ENCODE results near the gene SPRED1. TPM values are rescaled to one million over a fixed set of nuclear protein-coding genes. Genes with fewer than 3 reads are reported as not detected.

Gene SPRED1
- total RNA-seq, 4 donors from 2014 or later = 8.6 to 26.5 (median 10.3) TPM

DNA sequence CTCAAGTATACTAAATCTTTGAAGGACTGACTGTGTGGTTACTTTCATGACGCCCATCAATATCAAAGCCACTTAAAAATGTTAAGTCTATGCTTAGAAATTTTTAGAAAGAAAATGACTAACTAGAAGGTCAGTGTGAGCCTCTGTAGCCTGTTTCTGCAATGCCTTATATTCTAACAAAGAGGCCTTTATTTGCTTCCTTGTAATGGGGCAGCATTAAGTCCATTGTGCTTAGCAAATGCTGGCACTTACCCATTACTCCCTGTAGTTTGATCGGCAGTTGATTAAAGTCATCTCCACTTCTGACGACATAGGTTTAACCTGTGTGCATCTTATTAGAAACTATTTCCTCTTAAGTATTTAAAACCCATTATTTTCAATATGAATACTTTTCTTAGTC lies 109.7 kb downstream of the SPRED1 start:
- H3K36me3 ChIP-seq = no peaks in the 10 kb centered on the region
- no peak overlapping the region for H3K27ac ChIP-seq
- no peak overlapping the region for H3K4me3 ChIP-seq
- no peak for DNase-seq
- no peaks in the 10 kb centered on the region for H3K9me3 ChIP-seq
- intact Hi-C loops (cut with DNase I; ENCODE audit: low total_unique reads) (no loop called here), in situ Hi-C loops (cut with MboI; ENCODE audit: low pct_ligation_motif_present in 1 of 4, low pct_unique_long_range_greater_than_20kb in 1 of 4, low sequenced_read_pairs in 3 of 4) (loop anchor here in 1 of 4 donors (25.0 kb wide), 1 partner anchor 350 kb away; no protein-coding TSS in a partner anchor)
- peaks cover 4% of the 10 kb centered on the region for H3K27me3 ChIP-seq
- H3K4me1 ChIP-seq = no peaks in the 10 kb centered on the region
- WGBS, 2 donors (ENCODE audit: low coverage in 1 of 2) = 71 to 85% methylated on average over 3 of the region's 3 CpGs
- TF ChIP-seq POLR2AphosphoS5 (IDR thresholded peaks at IDR 0.05) = no peak
- TF ChIP-seq POLR2A (IDR thresholded peaks at IDR 0.05) = no peak
- TF ChIP-seq EP300 (IDR thresholded peaks at IDR 0.05; ENCODE audit: low read depth) = no peak
- TF ChIP-seq, protein P1, sequence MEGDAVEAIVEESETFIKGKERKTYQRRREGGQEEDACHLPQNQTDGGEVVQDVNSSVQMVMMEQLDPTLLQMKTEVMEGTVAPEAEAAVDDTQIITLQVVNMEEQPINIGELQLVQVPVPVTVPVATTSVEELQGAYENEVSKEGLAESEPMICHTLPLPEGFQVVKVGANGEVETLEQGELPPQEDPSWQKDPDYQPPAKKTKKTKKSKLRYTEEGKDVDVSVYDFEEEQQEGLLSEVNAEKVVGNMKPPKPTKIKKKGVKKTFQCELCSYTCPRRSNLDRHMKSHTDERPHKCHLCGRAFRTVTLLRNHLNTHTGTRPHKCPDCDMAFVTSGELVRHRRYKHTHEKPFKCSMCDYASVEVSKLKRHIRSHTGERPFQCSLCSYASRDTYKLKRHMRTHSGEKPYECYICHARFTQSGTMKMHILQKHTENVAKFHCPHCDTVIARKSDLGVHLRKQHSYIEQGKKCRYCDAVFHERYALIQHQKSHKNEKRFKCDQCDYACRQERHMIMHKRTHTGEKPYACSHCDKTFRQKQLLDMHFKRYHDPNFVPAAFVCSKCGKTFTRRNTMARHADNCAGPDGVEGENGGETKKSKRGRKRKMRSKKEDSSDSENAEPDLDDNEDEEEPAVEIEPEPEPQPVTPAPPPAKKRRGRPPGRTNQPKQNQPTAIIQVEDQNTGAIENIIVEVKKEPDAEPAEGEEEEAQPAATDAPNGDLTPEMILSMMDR (IDR thresholded peaks at IDR 0.05) = no peak

DNA sequence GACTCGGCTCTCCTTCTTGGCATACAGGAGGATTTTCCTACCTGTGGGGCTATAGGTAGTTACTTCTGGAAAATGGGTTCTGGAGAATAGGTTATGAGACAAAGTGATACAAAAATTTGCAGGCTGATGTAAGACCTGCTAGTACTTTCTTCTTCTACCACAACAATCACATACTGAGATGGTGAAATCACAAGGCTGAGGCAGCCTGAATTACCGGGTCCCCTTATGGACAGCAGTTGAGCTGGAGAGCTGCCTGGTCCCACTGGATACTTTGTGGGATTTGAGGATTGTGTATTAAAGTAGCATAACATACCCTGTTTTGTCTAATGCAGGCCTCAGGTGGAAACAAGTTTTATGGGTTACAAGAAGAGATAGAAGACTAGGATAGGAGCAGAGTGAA lies 114.8 kb downstream of the SPRED1 start:
- no peaks in the 10 kb centered on the region for H3K9me3 ChIP-seq
- no peak overlapping the region for H3K27ac ChIP-seq
- DNase-seq = no peak
- in situ Hi-C loops (cut with MboI; ENCODE audit: low pct_ligation_motif_present in 1 of 4, low pct_unique_long_range_greater_than_20kb in 1 of 4, low sequenced_read_pairs in 3 of 4) = loop anchor here in 1 of 4 donors (25.0 kb wide), 1 partner anchor 355 kb away; no protein-coding TSS in a partner anchor
- intact Hi-C loops (cut with DNase I; ENCODE audit: low total_unique reads) = no loop called here
- peaks cover 4% of the 10 kb centered on the region for H3K27me3 ChIP-seq
- 58 to 80% methylated on average over 2 of the region's 2 CpGs for WGBS, 2 donors (ENCODE audit: low coverage in 1 of 2)
- TF ChIP-seq POLR2AphosphoS5 (IDR thresholded peaks at IDR 0.05) = no peak
- no peak for TF ChIP-seq EP300 (IDR thresholded peaks at IDR 0.05; ENCODE audit: low read depth)
- no peak for TF ChIP-seq POLR2A (IDR thresholded peaks at IDR 0.05)
- TF ChIP-seq, protein P1 (IDR thresholded peaks at IDR 0.05) = no peak
- no peak overlapping the region for H3K4me3 ChIP-seq
- H3K4me1 ChIP-seq = no peaks in the 10 kb centered on the region
- no peaks in the 10 kb centered on the region for H3K36me3 ChIP-seq

DNA sequence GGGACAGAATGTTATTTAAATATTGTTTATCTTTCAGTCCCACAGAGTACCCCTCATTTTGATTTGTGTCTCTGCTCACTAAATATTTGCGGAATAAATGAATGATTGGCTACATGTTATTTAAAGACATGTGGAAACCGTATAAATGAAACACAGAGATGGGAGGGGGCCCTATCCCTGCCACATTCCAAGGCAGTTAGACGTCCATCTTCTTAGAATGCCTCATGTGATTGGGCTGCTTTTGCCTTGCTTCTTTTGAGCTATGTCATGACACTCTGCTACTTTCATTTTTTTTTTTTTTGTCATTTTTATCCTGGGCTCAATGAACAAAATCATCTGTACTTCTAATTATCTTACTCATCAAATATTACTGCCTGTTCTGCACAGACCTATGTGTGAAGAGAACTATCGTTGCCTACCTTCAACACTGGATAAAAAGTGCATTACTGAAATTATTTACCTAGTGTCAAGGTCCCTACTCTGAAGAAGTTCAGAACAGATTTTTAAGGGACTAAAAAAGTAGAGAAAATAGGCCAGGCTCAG lies 117.4 kb downstream of the SPRED1 start:
- intact Hi-C loops (cut with DNase I; ENCODE audit: low total_unique reads) = no loop called here
- 68 to 72% methylated on average over 4 of the region's 4 CpGs for WGBS, 2 donors (ENCODE audit: low coverage in 1 of 2)
- H3K27ac ChIP-seq = no peak overlapping the region

DNA sequence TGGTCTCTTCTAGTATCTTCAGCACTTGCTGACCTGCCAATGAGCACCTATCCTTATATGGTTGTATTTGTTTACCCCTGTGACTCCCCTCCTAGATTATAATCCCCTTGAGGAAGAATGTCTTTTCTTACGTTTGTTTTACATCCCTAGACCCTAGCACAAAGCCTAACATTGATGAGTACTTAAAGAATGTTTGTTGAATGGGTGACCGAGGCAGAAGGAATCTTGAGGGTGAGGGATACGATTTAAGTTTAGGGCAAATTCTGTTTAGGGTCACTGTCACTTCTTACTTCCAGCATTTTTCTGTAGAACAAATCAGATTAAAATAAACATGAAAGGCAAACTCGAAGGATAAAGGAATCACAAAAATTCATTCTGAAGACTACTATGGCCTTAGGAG lies 120.4 kb downstream of the SPRED1 start:
- intact Hi-C loops (cut with DNase I; ENCODE audit: low total_unique reads) = no loop called here
- Histone ChIP-seq H3K36me3 (no peaks in the 10 kb centered on the region), H3K9me3 (no peaks in the 10 kb centered on the region), H3K27me3 (no peaks in the 10 kb centered on the region), H3K27ac (no peak overlapping the region), H3K4me1 (peaks cover 0 to 4% (median 2%) of the 10 kb centered on the region in 4 donors), H3K4me3 (no peak overlapping the region)
- in situ Hi-C loops (cut with MboI; ENCODE audit: low pct_ligation_motif_present in 1 of 4, low pct_unique_long_range_greater_than_20kb in 1 of 4, low sequenced_read_pairs in 3 of 4) = loop anchor here in 1 of 4 donors (25.0 kb wide), 1 partner anchor 361 kb away; no protein-coding TSS in a partner anchor
- WGBS, 2 donors (ENCODE audit: low coverage in 1 of 2) = 78 to 85% methylated on average over 4 of the region's 4 CpGs
- TF ChIP-seq POLR2A (IDR thresholded peaks at IDR 0.05) (no peak), POLR2AphosphoS5 (IDR thresholded peaks at IDR 0.05) (no peak), EP300 (IDR thresholded peaks at IDR 0.05; ENCODE audit: low read depth) (no peak)
- TF ChIP-seq, protein P1 (IDR thresholded peaks at IDR 0.05) = no peak
- no peak for DNase-seq

More for the DNA sequence above, 117.4 kb downstream of the SPRED1 start:
- Histone ChIP-seq H3K4me1 (no peaks in the 10 kb centered on the region), H3K4me3 (no peak overlapping the region), H3K27me3 (peaks cover 4% of the 10 kb centered on the region), H3K9me3 (no peaks in the 10 kb centered on the region), H3K36me3 (no peaks in the 10 kb centered on the region)
- no peak for TF ChIP-seq POLR2A (IDR thresholded peaks at IDR 0.05)
- TF ChIP-seq EP300 (IDR thresholded peaks at IDR 0.05; ENCODE audit: low read depth) = no peak
- TF ChIP-seq, protein P1 (IDR thresholded peaks at IDR 0.05) = no peak
- no peak for TF ChIP-seq POLR2AphosphoS5 (IDR thresholded peaks at IDR 0.05)
- in situ Hi-C loops (cut with MboI; ENCODE audit: low pct_ligation_motif_present in 1 of 4, low pct_unique_long_range_greater_than_20kb in 1 of 4, low sequenced_read_pairs in 3 of 4) = loop anchor here in 1 of 4 donors (25.0 kb wide), 1 partner anchor 358 kb away; no protein-coding TSS in a partner anchor
- DNase-seq = no peak
